ENCODE measurements around the gene MTA1. TPM values are rescaled to one million over a fixed set of nuclear protein-coding genes. Genes with fewer than 3 reads are reported as not detected.

Gene MTA1
- polyA plus RNA-seq, 2 of the 4 experiments (the other 2 are of a cell fraction) = 46.8 to 86.7 TPM

GRCh38 chr14:105458010-105458409 lies 38.4 kb downstream of the MTA1 start:
- no peak overlapping the region for H3K27ac ChIP-seq
- no peak overlapping the region for H3K4me2 ChIP-seq
- ATAC-seq (no peak), DNase-seq (ENCODE audit: low read depth in 1 of 2, low spot score in 1 of 2) (no peak), FAIRE-seq (no peak)
- CTCF ChIA-PET = interaction anchor here (0.6 to 6.8 kb wide), 8 partner anchors 10 to 87 kb away, joined by 3 to 34 read pairs (median 6); no protein-coding TSS in a partner anchor
- 87% methylated on average over 8 of the region's 18 CpGs for WGBS (ENCODE audit: missing lambda C conversion rate)
- no peaks in the 10 kb centered on the region for H3K9me3 ChIP-seq
- H3K4me1 ChIP-seq = no peaks in the 10 kb centered on the region
- TF ChIP-seq CHD4 (IDR thresholded peaks at IDR 0.05; ENCODE audit: borderline replicate concordance) (no peak), HEYL (CRISPR knock-in tag; IDR thresholded peaks at IDR 0.05) (no peak), FOSB (CRISPR knock-in tag; IDR thresholded peaks at IDR 0.05) (no peak), FOXS1 (CRISPR knock-in tag; IDR thresholded peaks at IDR 0.05) (no peak)
- H3K4me3 ChIP-seq = no peak overlapping the region
- POLR2A ChIA-PET = no interaction called here

- H3K9me3 ChIP-seq = no peaks in the 10 kb centered on the region
- no peak overlapping the region for H3K4me3 ChIP-seq
- DNase-seq (ENCODE audit: low read depth in 1 of 2, low spot score in 1 of 2) (no peak), ATAC-seq (no peak; a peak in 1 of 6 replicates), FAIRE-seq (no peak)
- WGBS (ENCODE audit: missing lambda C conversion rate) = 89% methylated on average over 13 of the region's 14 CpGs
- H3K4me1 ChIP-seq = no peaks in the 10 kb centered on the region
- ChIA-PET CTCF (interaction anchor here (1.5 to 6.8 kb wide), 3 partner anchors 13 to 87 kb away, joined by 4 to 34 read pairs (median 26); no protein-coding TSS in a partner anchor), POLR2A (no interaction called here)
- H3K27ac ChIP-seq = no peak overlapping the region
- no peak for TF ChIP-seq HMGXB4 (CRISPR knock-in tag; IDR thresholded peaks at IDR 0.05; ENCODE audit: borderline replicate concordance)
- no peak for TF ChIP-seq HEYL (CRISPR knock-in tag; IDR thresholded peaks at IDR 0.05)
- no peak for TF ChIP-seq RCOR1 (IDR thresholded peaks at IDR 0.05; ENCODE audit: low read depth, low read length)
- TF ChIP-seq JUNB (IDR thresholded peaks at IDR 0.05) = no peak
- TF ChIP-seq CBX2 (IDR thresholded peaks at IDR 0.05; ENCODE audit: borderline replicate concordance, low read depth) = no peak
- no peak for TF ChIP-seq FOXS1 (CRISPR knock-in tag; IDR thresholded peaks at IDR 0.05)
- TF ChIP-seq CHD2 (IDR thresholded peaks at IDR 0.05; ENCODE audit: low read length, partially characterized antibody) = no peak
- TF ChIP-seq PHF8 (IDR thresholded peaks at IDR 0.05; ENCODE audit: borderline replicate concordance, low read depth) = no peak
- TF ChIP-seq MYC (IDR thresholded peaks at IDR 0.05; ENCODE audit: borderline replicate concordance, low read length) = no peak
- no peak for TF ChIP-seq HOXB13 (CRISPR knock-in tag; IDR thresholded peaks at IDR 0.05; ENCODE audit: low read depth)
- no peak for TF ChIP-seq MAFK (IDR thresholded peaks at IDR 0.05; ENCODE audit: partially characterized antibody)
- no peak for TF ChIP-seq CEBPB (IDR thresholded peaks at IDR 0.05)
- no peak overlapping the region for H3K4me2 ChIP-seq
These were observed 38.9 kb downstream of the MTA1 start for GRCh38 chr14:105458571-105458970.

- FAIRE-seq = no peak
- TF ChIP-seq HES2 (IDR thresholded peaks at IDR 0.05) (no peak), ATOH8 (CRISPR knock-in tag; IDR thresholded peaks at IDR 0.05; ENCODE audit: low read depth) (no peak), MAFK (IDR thresholded peaks at IDR 0.05; ENCODE audit: partially characterized antibody) (no peak), CHD4 (IDR thresholded peaks at IDR 0.05; ENCODE audit: borderline replicate concordance) (no peak), FOSL2 (IDR thresholded peaks at IDR 0.05) (no peak), FOSL2 (CRISPR knock-in tag; IDR thresholded peaks at IDR 0.05) (no peak), ZNF302 (CRISPR knock-in tag; IDR thresholded peaks at IDR 0.05) (no peak), RARB (CRISPR knock-in tag; IDR thresholded peaks at IDR 0.05) (no peak), HOXA7 (CRISPR knock-in tag; IDR thresholded peaks at IDR 0.05) (no peak), TFCP2L1 (CRISPR knock-in tag; IDR thresholded peaks at IDR 0.05) (no peak)
- H3K4me3 ChIP-seq = no peak overlapping the region
- WGBS (ENCODE audit: missing lambda C conversion rate) = 92% methylated on average over 6 of the region's 17 CpGs
- DNase-seq (ENCODE audit: low read depth in 1 of 2, low spot score in 1 of 2) = no peak
- POLR2A ChIA-PET = no interaction called here
- CTCF ChIA-PET = interaction anchor here (1.3 to 1.8 kb wide), 2 partner anchors 12 to 29 kb away, joined by 3 to 6 read pairs; no protein-coding TSS in a partner anchor
- no peak overlapping the region for H3K27ac ChIP-seq
- no peak for ATAC-seq
- peaks cover 3% of the 10 kb centered on the region; the same call in 2 of the 3 replicates for H3K4me1 ChIP-seq
- no peaks in the 10 kb centered on the region for H3K9me3 ChIP-seq
- H3K4me2 ChIP-seq = no peak overlapping the region
These were observed 40.5 kb downstream of the MTA1 start for GRCh38 chr14:105460116-105460515.
